IMR-90 (cell line): Measurements from ENCODE around the gene HDHD5. TPM values are rescaled to one million over a fixed set of nuclear protein-coding genes. Genes with fewer than 3 reads are reported as not detected.

Experiments used
- MAFK ChIP-seq: IDR thresholded peaks from 2 replicates; pipeline ENCODE4 v1.6.1; 2012; ENCODE audit warnings: low read depth, low read length, improper control_type of control experiment
- MXI1 ChIP-seq: IDR thresholded peaks from 2 replicates; pipeline ENCODE4 v1.6.1; 2012; ENCODE audit warnings: low read depth, mild to moderate bottlenecking, low read length, moderate library complexity, borderline replicate concordance
- RFX5 ChIP-seq: IDR thresholded peaks from 2 replicates; pipeline ENCODE4 v1.8.0; 2012; ENCODE audit warnings: low read depth, mild to moderate bottlenecking, low read length, moderate library complexity
- polyA plus RNA-seq, 3 experiments: library from polyadenylated mRNA; depleted of rRNA; stranded (reverse); fragments of >200 nt; gene quantifications; 2 replicates each; pipeline ENCODE4 v1.2.3, GENCODE V29; 2012; ENCODE audit warnings: low replicate concordance in 1 of 3
- total RNA-seq: library from RNA; depleted of rRNA; stranded (reverse); fragments of >200 nt; gene quantifications from 2 replicates; pipeline ENCODE4 v1.2.3, GENCODE V29; 2012
- TF ChIP-seq, protein P1 (sequence below): conservative IDR thresholded peaks from 2 replicates; pipeline ENCODE4 v1.5.1; 2012; ENCODE audit warnings: mild to moderate bottlenecking, low read depth, low read length, improper control_type of control experiment

Gene HDHD5
- total and polyA plus RNA-seq, 2 of the 4 experiments (the other 2 are of a cell fraction): 31.9 to 37.5 TPM

DNA sequence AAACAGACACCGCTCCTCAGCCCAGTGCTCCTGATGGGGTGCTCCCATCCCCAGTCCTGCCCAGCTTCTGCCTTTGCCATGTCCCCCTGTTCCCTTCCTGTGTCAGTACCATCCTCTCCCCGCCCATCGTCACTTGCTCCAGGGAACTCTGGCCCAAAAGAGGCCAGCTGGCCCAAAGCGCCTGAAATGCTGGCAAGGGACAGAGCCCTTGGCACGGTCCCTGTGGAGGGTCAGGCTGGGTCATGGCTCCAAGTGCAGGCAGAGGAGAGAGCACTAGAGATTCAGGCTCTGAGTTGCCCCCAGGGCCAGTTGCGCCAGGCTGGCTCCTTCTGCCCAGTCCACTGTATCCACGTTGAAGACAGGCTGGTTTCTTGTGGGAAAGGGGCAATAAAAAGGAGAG is 8.4 kb upstream of the HDHD5 start (continued):
- TF ChIP-seq MXI1 (no peak), MAFK (no peak), RFX5 (no peak)
- TF ChIP-seq, protein P1, sequence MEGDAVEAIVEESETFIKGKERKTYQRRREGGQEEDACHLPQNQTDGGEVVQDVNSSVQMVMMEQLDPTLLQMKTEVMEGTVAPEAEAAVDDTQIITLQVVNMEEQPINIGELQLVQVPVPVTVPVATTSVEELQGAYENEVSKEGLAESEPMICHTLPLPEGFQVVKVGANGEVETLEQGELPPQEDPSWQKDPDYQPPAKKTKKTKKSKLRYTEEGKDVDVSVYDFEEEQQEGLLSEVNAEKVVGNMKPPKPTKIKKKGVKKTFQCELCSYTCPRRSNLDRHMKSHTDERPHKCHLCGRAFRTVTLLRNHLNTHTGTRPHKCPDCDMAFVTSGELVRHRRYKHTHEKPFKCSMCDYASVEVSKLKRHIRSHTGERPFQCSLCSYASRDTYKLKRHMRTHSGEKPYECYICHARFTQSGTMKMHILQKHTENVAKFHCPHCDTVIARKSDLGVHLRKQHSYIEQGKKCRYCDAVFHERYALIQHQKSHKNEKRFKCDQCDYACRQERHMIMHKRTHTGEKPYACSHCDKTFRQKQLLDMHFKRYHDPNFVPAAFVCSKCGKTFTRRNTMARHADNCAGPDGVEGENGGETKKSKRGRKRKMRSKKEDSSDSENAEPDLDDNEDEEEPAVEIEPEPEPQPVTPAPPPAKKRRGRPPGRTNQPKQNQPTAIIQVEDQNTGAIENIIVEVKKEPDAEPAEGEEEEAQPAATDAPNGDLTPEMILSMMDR: no peak
